GM12865 (cell line): ENCODE results near the gene AHSP.

Source experiments
- DNase-seq: peaks from one replicate; pipeline ENCODE4 v3.0.0; 2010; ENCODE audit warnings: low read depth
- H3K4me3 ChIP-seq: 2 replicates; pipeline ENCODE4 v1.5.1; 2011; ENCODE audit warnings: mild to moderate bottlenecking, low read depth, low read length, control low read depth
- TF ChIP-seq, protein P1 (sequence below): IDR thresholded peaks from 2 replicates; pipeline ENCODE4 v1.5.1; 2011; ENCODE audit warnings: low read length, control low read depth, low read depth, inconsistent platforms; ENCODE audit not compliant: insufficient read depth; ENCODE audit errors: missing control alignments

AHSP gene

DNA sequence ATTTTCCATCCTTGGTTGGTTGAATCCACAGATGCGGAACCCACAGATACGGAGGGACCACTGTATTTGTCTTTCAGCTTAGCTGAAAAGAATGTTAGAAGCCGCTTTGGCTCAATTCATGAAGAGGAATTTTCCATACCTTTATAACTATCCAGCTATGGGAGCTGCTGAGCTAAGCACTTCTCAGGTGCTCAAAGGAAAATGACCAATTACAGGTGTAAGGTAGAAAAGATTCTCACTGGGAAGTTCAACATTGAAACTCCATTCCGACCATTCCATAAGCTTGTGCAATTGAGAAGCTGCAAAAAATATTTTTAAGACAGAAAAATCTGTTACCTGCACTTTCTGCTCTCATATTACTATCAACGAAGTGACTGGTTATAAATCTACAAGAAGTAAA, 2.7 kb downstream of the AHSP start:
- TF ChIP-seq, protein P1, sequence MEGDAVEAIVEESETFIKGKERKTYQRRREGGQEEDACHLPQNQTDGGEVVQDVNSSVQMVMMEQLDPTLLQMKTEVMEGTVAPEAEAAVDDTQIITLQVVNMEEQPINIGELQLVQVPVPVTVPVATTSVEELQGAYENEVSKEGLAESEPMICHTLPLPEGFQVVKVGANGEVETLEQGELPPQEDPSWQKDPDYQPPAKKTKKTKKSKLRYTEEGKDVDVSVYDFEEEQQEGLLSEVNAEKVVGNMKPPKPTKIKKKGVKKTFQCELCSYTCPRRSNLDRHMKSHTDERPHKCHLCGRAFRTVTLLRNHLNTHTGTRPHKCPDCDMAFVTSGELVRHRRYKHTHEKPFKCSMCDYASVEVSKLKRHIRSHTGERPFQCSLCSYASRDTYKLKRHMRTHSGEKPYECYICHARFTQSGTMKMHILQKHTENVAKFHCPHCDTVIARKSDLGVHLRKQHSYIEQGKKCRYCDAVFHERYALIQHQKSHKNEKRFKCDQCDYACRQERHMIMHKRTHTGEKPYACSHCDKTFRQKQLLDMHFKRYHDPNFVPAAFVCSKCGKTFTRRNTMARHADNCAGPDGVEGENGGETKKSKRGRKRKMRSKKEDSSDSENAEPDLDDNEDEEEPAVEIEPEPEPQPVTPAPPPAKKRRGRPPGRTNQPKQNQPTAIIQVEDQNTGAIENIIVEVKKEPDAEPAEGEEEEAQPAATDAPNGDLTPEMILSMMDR = no peak
- no peak overlapping the region for H3K4me3 ChIP-seq
- no peak for DNase-seq

DNA sequence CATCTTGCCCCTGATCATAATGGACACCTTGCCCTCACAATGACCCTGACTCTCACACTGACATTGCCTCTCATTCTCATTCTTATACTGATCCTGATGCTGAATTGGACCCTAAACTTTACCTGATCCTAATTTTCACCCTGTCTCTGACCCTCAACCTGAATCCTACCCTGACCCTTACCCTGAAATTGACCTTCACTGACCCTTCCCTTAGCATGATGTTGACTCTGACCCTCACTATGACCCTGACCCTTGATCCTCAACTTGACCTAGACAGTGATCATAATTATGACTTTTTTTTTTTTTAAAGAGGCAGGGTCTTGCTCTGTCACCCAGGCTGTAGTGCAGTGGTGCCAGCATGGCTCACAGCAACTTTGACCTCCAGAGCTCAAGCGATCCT, 3.4 kb downstream of the AHSP start:
- no peak for DNase-seq
- H3K4me3 ChIP-seq = no peak overlapping the region
- TF ChIP-seq, protein P1 = no peak

DNA sequence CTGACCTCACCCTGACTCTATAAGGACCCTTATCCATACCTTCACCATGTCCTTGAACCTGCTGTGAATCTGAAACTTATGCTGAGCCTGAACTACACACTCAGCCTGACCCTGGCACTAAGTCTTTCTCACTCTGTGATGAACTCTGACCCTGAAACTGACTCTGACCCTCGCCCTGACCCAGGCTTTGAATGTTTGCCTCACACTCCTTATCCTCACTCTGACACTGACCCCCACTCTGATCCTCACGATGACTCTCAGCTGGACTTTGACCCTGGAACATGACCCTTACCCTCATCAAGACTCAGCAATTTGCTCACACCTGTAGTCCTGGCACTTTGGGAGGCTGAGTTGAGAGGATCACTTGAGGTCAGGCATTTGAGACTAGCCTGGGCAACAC, 4.4 kb downstream of the AHSP start:
- TF ChIP-seq, protein P1 = no peak
- no peak for DNase-seq
- H3K4me3 ChIP-seq = no peak overlapping the region

DNA sequence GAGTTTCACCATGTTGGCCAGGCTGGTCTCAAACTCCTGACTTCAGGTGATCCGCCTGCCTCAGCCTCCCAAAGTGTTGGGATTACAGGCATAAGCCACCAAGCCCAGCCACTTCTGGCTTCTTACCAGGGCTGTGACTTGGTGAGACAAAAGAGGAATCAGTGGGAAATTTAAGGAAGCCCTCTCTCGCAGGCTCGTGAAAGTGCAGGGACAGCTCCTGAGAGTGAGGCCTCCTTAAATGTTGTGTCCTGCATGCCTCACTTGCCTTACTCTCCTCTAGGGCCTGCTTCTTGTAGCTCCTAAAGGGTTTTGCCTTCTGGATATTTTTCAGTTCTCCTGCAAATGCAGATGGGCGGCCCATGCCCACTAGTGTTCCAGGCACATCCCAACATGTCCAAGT, 5.2 kb downstream of the AHSP start:
- no peak overlapping the region for H3K4me3 ChIP-seq
- TF ChIP-seq, protein P1 = no peak
- no peak for DNase-seq

DNA sequence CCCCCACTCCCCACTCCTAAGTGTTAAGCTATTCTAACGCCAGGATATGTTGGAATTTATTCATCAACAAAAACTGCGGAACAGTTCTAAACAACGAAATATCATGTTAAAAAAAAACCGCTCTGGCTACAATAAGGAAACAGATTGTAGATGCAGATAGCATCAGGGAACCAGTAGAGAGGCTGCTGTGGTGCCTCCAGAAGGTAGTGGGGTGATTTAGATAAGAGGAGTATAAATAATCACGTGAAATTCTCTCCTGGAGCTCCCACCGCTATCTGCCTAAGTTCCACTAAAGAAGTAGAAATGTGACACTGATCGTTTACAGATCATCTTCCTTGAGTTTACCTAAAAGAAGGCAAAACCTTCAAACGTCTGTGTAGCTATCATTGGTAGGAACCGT, 8.0 kb downstream of the AHSP start:
- TF ChIP-seq, protein P1 = no peak
- DNase-seq = no peak
- no peak overlapping the region for H3K4me3 ChIP-seq

DNA sequence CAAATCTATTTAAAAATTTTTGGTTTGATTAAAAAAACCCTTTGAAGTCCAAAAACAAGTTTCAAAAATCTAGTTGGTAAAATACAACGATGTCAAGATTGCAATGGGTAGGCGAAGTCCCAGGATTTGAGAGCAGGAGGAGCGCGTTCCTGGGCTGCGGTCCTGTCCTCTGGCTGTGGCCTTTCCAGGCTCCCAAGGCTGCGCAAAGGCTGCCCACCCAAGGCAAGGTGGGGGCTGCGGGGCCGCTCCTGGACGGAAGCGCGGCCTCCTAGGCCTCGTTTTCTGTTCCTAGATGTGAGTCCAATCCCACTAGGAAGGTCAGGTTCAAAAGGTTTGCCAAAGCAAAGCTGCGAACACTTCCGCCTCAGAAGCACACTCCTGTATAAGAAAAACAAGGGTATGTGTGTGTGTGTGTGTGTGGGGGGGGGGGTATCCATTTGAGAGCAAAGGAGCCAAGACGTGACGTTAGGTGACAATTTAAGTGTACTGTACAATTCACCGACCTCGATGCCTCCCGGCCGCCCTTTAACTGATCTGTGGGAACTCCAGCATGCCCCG, 9.2 kb downstream of the AHSP start:
- no peak for DNase-seq
- TF ChIP-seq, protein P1 = no peak
- no peak overlapping the region for H3K4me3 ChIP-seq
